MM.1S (cell line): ENCODE results near the gene CALCB.

Source experiments
- EZH2 ChIP-seq: fragments of 300-600 bp; sonication (generic); optimal IDR thresholded peaks from 2 replicates; pipeline ENCODE3; 2017; ENCODE audit warnings: low read depth, mild to moderate bottlenecking, antibody characterized with exemption, low read length, mixed read lengths
- EZH2phosphoT487 ChIP-seq: fragments of 300-600 bp; sonication (generic); IDR thresholded peaks from 2 replicates; pipeline ENCODE4 v1.6.1; 2018; ENCODE audit warnings: antibody characterized with exemption, low read length
- TF ChIP-seq, protein P1 (sequence below): fragments of 300-600 bp; sonication (generic); IDR thresholded peaks from 2 replicates; pipeline ENCODE4 v1.5.1; 2016; ENCODE audit warnings: antibody characterized with exemption, low read length, mixed read lengths

GRCh38 chr11:15113381-15113780 lies 40.0 kb downstream of the CALCB start:
- TF ChIP-seq, protein P1, sequence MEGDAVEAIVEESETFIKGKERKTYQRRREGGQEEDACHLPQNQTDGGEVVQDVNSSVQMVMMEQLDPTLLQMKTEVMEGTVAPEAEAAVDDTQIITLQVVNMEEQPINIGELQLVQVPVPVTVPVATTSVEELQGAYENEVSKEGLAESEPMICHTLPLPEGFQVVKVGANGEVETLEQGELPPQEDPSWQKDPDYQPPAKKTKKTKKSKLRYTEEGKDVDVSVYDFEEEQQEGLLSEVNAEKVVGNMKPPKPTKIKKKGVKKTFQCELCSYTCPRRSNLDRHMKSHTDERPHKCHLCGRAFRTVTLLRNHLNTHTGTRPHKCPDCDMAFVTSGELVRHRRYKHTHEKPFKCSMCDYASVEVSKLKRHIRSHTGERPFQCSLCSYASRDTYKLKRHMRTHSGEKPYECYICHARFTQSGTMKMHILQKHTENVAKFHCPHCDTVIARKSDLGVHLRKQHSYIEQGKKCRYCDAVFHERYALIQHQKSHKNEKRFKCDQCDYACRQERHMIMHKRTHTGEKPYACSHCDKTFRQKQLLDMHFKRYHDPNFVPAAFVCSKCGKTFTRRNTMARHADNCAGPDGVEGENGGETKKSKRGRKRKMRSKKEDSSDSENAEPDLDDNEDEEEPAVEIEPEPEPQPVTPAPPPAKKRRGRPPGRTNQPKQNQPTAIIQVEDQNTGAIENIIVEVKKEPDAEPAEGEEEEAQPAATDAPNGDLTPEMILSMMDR: no peak
- TF ChIP-seq EZH2phosphoT487 (no peak), EZH2 (no peak)
